HEK293 (cell line): ENCODE measurements around the gene MBD1.
"Not testable (repeated sequence)": the region's sequence is repeated elsewhere in the genome, so short reads cannot be mapped to it uniquely, and the experiment has no call there.

Source experiments
- CTCF ChIA-PET: fragments of 350-600 bp; formaldehyde crosslinking; extraction: SDS; loops from one replicate; lab custom pipeline; 2021; ENCODE audit warnings: antibody characterized with exemption; lab: Yijun Ruan, JAX
- POLR2A ChIA-PET: fragments of 300-600 bp; formaldehyde crosslinking; extraction: SDS; loops from one replicate; lab custom pipeline; 2020; ENCODE audit warnings: antibody characterized with exemption, inconsistent platforms; lab: Yijun Ruan, JAX
- H3K27ac ChIP-seq: fragments of 200-500 bp; sonication (Bioruptor generic); 2 replicates; pipeline ENCODE4 v1.5.1; 2014; ENCODE audit warnings: low read depth, low read length, control low read depth, inconsistent platforms; ENCODE audit errors: extremely low read depth
- H3K36me3 ChIP-seq, 2 experiments: fragments of 200-500 bp in 1 of 2; sonication (Bioruptor generic) in 1 of 2; 1 replicate in 1 of 2; 2 replicates in 1 of 2; pipeline ENCODE4 v1.5.1; 2014 to 2017; ENCODE audit warnings: inconsistent platforms in 2 of 2, low read length in 2 of 2; ENCODE audit not compliant: control insufficient read depth in 2 of 2, insufficient read depth in 1 of 2
- H3K4me1 ChIP-seq: fragments of 200-500 bp; sonication (Bioruptor generic); 2 replicates; pipeline ENCODE4 v1.5.1; 2014; ENCODE audit warnings: mild to moderate bottlenecking, low read length, inconsistent platforms; ENCODE audit not compliant: control insufficient read depth, insufficient read depth
- H3K4me3 ChIP-seq: 2 replicates; pipeline ENCODE4 v1.5.1; 2011; ENCODE audit warnings: low read depth, mild to moderate bottlenecking, control low read depth, low read length, moderate library complexity
- H3K9me3 ChIP-seq: fragments of 200-500 bp; sonication (Bioruptor generic); 2 replicates; pipeline ENCODE4 v1.5.1; 2014; ENCODE audit warnings: low read depth, low read length, inconsistent platforms; ENCODE audit not compliant: control insufficient read depth, insufficient read depth
- MEIS1 ChIP-seq: sonication (generic); formaldehyde crosslinking; IDR thresholded peaks from 2 replicates; pipeline ENCODE4 v1.8.1; 2022; ENCODE audit warnings: missing genetic modification reagents, mild to moderate bottlenecking, borderline replicate concordance
- OVOL3 ChIP-seq: fragments of 450-650 bp; formaldehyde crosslinking; IDR thresholded peaks from 2 replicates; pipeline ENCODE4 v1.5.1; 2016; ENCODE audit warnings: missing biosample characterization, missing genetic modification characterization
- PRDM4 ChIP-seq: fragments of 450-650 bp; formaldehyde crosslinking; IDR thresholded peaks from 2 replicates; pipeline ENCODE4 v1.5.1; 2017; ENCODE audit warnings: missing biosample characterization, missing genetic modification characterization
- TSHZ1 ChIP-seq: fragments of 450-650 bp; formaldehyde crosslinking; IDR thresholded peaks from 2 replicates; pipeline ENCODE4 v1.5.1; 2016; ENCODE audit warnings: missing biosample characterization, missing genetic modification characterization, borderline replicate concordance
- ZBTB21 ChIP-seq: fragments of 450-650 bp; formaldehyde crosslinking; IDR thresholded peaks from 2 replicates; pipeline ENCODE4 v1.5.1; 2017; ENCODE audit warnings: missing biosample characterization, missing genetic modification characterization
- ZNF121 ChIP-seq: fragments of 450-650 bp; formaldehyde crosslinking; IDR thresholded peaks from 2 replicates; pipeline ENCODE4 v1.5.1; 2016; ENCODE audit warnings: missing biosample characterization, missing genetic modification characterization
- ZNF211 ChIP-seq: fragments of 450-650 bp; formaldehyde crosslinking; IDR thresholded peaks from 2 replicates; pipeline ENCODE4 v1.5.1; 2016; ENCODE audit warnings: low read depth, missing biosample characterization, missing genetic modification characterization
- ZNF223 ChIP-seq: fragments of 450-650 bp; formaldehyde crosslinking; IDR thresholded peaks from 2 replicates; pipeline ENCODE4 v1.5.1; 2016; ENCODE audit warnings: missing biosample characterization, missing genetic modification characterization
- ZNF350 ChIP-seq: fragments of 450-650 bp; formaldehyde crosslinking; IDR thresholded peaks from 2 replicates; pipeline ENCODE4 v1.5.0; 2017; ENCODE audit warnings: missing biosample characterization, mild to moderate bottlenecking, missing genetic modification characterization
- ZNF366 ChIP-seq: fragments of 450-650 bp; formaldehyde crosslinking; conservative IDR thresholded peaks from 2 replicates; pipeline ENCODE4 v1.5.1; 2016; ENCODE audit warnings: missing biosample characterization, missing genetic modification characterization
- ZNF423 ChIP-seq: fragments of 450-650 bp; formaldehyde crosslinking; IDR thresholded peaks from 2 replicates; pipeline ENCODE4 v1.5.1; 2016; ENCODE audit warnings: missing biosample characterization, missing genetic modification characterization
- ZNF48 ChIP-seq: fragments of 450-650 bp; formaldehyde crosslinking; IDR thresholded peaks from 2 replicates; pipeline ENCODE4 v1.5.1; 2016; ENCODE audit warnings: missing biosample characterization, missing genetic modification characterization
- ZNF560 ChIP-seq: fragments of 450-650 bp; formaldehyde crosslinking; IDR thresholded peaks from 2 replicates; pipeline ENCODE4 v1.5.1; 2017; ENCODE audit warnings: missing biosample characterization, missing genetic modification characterization, borderline replicate concordance
- ZNF580 ChIP-seq: fragments of 450-650 bp; formaldehyde crosslinking; IDR thresholded peaks from 2 replicates; pipeline ENCODE4 v1.5.1; 2016; ENCODE audit warnings: missing biosample characterization, missing genetic modification characterization
- TF ChIP-seq, protein P1 (sequence below): fragments of 450-650 bp; formaldehyde crosslinking; IDR thresholded peaks from 2 replicates; pipeline ENCODE4 v1.5.1; 2016; ENCODE audit warnings: missing biosample characterization, missing genetic modification characterization
- TF ChIP-seq, protein P2 (sequence below): fragments of 450-650 bp; formaldehyde crosslinking; IDR thresholded peaks from 2 replicates; pipeline ENCODE4 v1.5.1; 2016; ENCODE audit warnings: missing biosample characterization, missing genetic modification characterization
- TF ChIP-seq, protein P3 (sequence below): fragments of 450-650 bp; formaldehyde crosslinking; IDR thresholded peaks from 2 replicates; pipeline ENCODE4 v1.5.1; 2017; ENCODE audit warnings: missing biosample characterization, missing genetic modification characterization
- TF ChIP-seq, protein P4 (sequence below): fragments of 450-650 bp; formaldehyde crosslinking; IDR thresholded peaks from 2 replicates; pipeline ENCODE4 v1.5.1; 2017; ENCODE audit warnings: missing biosample characterization, missing genetic modification characterization

The MBD1 gene

GRCh38 chr18:50232419-50232818 lies 48.9 kb downstream of the MBD1 start:
- no peaks in the 10 kb centered on the region for H3K36me3 ChIP-seq
- H3K4me3 ChIP-seq, result no peak overlapping the region
- CTCF ChIA-PET, result interaction anchor here (0.6 kb wide), 1 partner anchor 704 kb away, joined by 3 read pairs; no protein-coding TSS in a partner anchor
- H3K4me1 ChIP-seq, result no peaks in the 10 kb centered on the region
- TF ChIP-seq MEIS1 (CRISPR knock-in tag), result no peak
- TF ChIP-seq ZNF121 (tag by site-specific recombination), result no peak
- no peak for TF ChIP-seq OVOL3
- no peak for TF ChIP-seq ZNF580 (tag by site-specific recombination)
- no peak for TF ChIP-seq PRDM4
- TF ChIP-seq, protein P1, sequence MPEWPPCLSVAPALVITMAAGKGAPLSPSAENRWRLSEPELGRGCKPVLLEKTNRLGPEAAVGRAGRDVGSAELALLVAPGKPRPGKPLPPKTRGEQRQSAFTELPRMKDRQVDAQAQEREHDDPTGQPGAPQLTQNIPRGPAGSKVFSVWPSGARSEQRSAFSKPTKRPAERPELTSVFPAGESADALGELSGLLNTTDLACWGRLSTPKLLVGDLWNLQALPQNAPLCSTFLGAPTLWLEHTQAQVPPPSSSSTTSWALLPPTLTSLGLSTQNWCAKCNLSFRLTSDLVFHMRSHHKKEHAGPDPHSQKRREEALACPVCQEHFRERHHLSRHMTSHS (tag by site-specific recombination), result no peak
- TF ChIP-seq ZNF423, result no peak
- no peak for TF ChIP-seq ZNF223 (tag by site-specific recombination)
- TF ChIP-seq TSHZ1 (tag by site-specific recombination), result no peak
- TF ChIP-seq ZNF366 (tag by site-specific recombination), result no peak
- no peak for TF ChIP-seq ZNF48
- TF ChIP-seq ZNF560 (tag by site-specific recombination), result no peak
- TF ChIP-seq, protein P2, sequence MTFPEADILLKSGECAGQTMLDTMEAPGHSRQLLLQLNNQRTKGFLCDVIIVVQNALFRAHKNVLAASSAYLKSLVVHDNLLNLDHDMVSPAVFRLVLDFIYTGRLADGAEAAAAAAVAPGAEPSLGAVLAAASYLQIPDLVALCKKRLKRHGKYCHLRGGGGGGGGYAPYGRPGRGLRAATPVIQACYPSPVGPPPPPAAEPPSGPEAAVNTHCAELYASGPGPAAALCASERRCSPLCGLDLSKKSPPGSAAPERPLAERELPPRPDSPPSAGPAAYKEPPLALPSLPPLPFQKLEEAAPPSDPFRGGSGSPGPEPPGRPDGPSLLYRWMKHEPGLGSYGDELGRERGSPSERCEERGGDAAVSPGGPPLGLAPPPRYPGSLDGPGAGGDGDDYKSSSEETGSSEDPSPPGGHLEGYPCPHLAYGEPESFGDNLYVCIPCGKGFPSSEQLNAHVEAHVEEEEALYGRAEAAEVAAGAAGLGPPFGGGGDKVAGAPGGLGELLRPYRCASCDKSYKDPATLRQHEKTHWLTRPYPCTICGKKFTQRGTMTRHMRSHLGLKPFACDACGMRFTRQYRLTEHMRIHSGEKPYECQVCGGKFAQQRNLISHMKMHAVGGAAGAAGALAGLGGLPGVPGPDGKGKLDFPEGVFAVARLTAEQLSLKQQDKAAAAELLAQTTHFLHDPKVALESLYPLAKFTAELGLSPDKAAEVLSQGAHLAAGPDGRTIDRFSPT (tag by site-specific recombination), result no peak
- TF ChIP-seq ZBTB21, result no peak
- POLR2A ChIA-PET, result no interaction called here
- no peaks in the 10 kb centered on the region for H3K9me3 ChIP-seq
- no peak overlapping the region for H3K27ac ChIP-seq

- no peak for TF ChIP-seq ZNF350 (tag by site-specific recombination)
- TF ChIP-seq, protein P3, sequence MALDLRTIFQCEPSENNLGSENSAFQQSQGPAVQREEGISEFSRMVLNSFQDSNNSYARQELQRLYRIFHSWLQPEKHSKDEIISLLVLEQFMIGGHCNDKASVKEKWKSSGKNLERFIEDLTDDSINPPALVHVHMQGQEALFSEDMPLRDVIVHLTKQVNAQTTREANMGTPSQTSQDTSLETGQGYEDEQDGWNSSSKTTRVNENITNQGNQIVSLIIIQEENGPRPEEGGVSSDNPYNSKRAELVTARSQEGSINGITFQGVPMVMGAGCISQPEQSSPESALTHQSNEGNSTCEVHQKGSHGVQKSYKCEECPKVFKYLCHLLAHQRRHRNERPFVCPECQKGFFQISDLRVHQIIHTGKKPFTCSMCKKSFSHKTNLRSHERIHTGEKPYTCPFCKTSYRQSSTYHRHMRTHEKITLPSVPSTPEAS (tag by site-specific recombination), result no peak
- TF ChIP-seq, protein P4, sequence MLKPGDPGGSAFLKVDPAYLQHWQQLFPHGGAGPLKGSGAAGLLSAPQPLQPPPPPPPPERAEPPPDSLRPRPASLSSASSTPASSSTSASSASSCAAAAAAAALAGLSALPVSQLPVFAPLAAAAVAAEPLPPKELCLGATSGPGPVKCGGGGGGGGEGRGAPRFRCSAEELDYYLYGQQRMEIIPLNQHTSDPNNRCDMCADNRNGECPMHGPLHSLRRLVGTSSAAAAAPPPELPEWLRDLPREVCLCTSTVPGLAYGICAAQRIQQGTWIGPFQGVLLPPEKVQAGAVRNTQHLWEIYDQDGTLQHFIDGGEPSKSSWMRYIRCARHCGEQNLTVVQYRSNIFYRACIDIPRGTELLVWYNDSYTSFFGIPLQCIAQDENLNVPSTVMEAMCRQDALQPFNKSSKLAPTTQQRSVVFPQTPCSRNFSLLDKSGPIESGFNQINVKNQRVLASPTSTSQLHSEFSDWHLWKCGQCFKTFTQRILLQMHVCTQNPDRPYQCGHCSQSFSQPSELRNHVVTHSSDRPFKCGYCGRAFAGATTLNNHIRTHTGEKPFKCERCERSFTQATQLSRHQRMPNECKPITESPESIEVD (tag by site-specific recombination), result no peak
- no peak for TF ChIP-seq ZNF211
- H3K9me3 ChIP-seq, result no peaks in the 10 kb centered on the region
- H3K27ac ChIP-seq, result no peak overlapping the region
- no peaks in the 10 kb centered on the region for H3K4me1 ChIP-seq
- CTCF ChIA-PET, result no interaction called here
- POLR2A ChIA-PET, result no interaction called here
- no peak overlapping the region for H3K4me3 ChIP-seq
- no peaks in the 10 kb centered on the region for H3K36me3 ChIP-seq
Observed at GRCh38 chr18:50231621-50232020, 49.7 kb downstream of the MBD1 start.

DNA sequence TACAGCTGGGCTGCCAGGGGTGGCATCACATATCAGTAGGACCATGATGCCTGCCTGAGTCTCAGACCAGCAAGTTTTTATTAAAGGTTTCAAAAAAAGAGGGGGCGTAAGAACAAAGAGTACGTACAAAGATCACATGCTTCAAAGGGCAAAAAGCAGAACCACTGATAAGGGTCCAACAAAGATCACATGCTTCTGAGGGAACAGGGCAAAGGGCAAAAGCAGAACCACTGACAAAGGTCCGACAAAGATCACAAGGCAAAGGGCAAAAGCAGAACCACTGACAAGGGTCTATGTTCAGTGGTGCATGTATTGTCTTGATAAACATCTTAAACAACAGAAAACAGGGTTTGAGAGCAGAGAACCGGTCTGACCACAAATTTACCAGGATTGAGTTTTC lies 61.1 kb downstream of the MBD1 start:
- H3K27ac ChIP-seq, H3K4me3 ChIP-seq, H3K4me1 ChIP-seq, H3K36me3 ChIP-seq, POLR2A ChIA-PET, CTCF ChIA-PET, H3K9me3 ChIP-seq: not testable (repeated sequence)
